ENCODE measurements around the gene BNC2.

BNC2 gene

GRCh38 chr9:16364347-16364746 is 506.1 kb downstream of the BNC2 start:
- no peak for DNase-seq (ENCODE audit: low read depth)

- DNase-seq (ENCODE audit: low read depth) = no peak
These were observed 506.6 kb downstream of the BNC2 start for GRCh38 chr9:16363916-16364315.

- no peak for DNase-seq (ENCODE audit: low read depth)
These were observed 507.2 kb downstream of the BNC2 start for GRCh38 chr9:16363073-16363781.

- DNase-seq (ENCODE audit: low read depth) = no peak
These were observed 508.5 kb downstream of the BNC2 start for GRCh38 chr9:16361939-16362338.

GRCh38 chr9:16361118-16361517 is 509.4 kb downstream of the BNC2 start:
- DNase-seq (ENCODE audit: low read depth) = no peak

GRCh38 chr9:16360247-16360646 is 510.2 kb downstream of the BNC2 start:
- DNase-seq (ENCODE audit: low read depth) = no peak

Measured in stimulated activated CD8-positive, alpha-beta memory T cell treated with anti-CD3 and anti-CD28 coated beads, Interleukin-15, amount 100 ng/mL, for 1 hour (primary cell).